Stimulated activated CD4-positive, alpha-beta T cell treated with anti-CD3 and anti-CD28 coated beads, Interleukin-4, amount 100 ng/mL, for 4 hours (primary cell): ENCODE measurements around the gene BHLHE23.
A peak's percentile ranks its signal among the peaks of the same experiment; 100 is the strongest.

Experiments
- DNase-seq, 2 experiments: peaks; one replicate each; pipeline ENCODE4 v3.0.0-alpha.2; 2020

Gene BHLHE23

DNA sequence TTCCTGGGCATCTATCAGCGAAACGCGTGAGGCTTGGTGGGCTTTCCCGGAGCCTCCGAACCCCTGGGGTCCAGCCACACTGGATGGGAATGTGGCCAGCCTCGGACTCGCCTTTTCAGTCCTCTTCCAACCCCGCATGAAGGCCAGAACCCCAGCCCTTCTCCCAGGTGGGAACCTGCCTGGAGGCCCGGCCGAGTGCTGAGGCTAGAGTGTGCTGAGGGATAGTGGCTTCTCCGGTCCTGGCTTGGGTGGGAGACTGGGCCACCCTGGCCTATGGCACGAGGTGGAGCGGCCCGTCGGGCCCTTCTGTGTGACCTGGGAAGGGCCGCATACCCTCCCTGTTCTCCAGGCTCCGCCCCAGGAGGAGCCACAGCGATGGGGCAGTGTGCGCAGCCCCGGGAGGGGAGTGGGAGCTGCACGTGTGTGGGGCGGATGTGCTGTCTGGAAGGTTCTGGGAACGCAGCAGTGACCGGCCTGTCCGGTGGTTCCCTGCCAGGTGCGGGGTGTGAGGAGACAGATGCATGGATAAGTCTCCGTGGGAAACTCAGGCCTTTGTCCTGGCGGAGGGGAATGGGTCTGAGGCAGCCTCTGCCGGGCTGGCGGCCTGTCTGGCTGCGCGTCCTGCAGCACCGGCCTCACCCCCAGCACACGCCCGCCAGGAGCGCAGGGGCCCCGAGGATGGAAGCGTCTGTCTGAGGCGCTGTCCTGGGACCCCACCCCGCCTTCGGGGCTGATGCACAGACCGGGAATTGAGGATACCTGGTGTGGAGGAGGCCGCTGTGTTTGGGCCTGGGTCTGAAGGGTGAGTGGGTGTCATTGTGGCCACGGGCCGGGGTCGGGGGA lies 1.1 kb upstream of the BHLHE23 start:
- no peak for DNase-seq

DNA sequence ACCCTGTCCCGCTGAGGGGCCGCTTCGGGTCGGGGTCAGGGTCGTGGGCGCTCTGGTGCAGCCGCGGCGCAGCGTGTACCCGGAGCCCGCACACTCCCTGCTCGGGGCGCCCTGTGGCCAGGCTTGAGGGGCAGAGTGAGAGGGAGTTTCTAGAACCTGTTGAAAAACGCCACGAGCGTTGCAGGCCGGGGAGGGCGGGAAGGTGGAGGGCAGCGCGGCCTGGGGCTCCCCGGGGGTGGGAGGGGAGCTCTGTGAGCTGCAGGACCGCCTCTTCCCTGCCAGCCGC lies 539 bp upstream of the BHLHE23 start:
- DNase-seq, result no peak

DNA sequence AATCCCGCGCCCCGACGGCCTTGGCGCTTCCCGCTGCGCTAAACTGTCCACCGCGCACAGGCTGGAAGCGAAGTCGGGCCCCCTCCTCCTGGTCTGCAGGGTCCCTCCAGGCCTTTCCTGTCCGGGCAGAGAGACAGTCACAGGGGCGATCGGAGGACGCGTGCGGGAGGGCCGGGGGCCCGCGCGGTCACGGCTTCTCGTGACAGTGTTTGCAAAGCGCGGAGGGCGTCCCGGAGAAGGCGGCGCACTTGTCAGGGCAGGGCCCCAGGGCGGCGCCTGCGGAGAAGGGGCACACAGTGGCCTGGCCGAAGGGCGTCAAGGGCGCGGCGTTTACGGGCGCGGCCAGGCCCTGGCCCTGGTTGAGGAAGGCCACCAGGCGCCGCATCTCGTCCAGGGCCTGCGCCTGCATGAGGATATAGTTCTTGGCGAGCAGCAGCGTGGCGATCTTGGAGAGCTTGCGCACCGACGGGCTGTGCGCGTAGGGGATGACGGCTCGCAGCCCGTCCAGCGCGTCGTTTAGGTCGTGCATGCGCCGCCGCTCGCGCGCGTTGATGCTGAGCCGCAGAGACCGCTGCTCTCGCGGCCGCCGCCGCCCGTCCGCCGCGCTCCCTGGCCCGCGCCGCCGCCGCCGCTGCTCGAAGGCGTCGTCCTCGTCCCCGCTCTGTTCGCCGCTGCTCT lies 763 bp downstream of the BHLHE23 start:
- DNase-seq, result no peak

DNA sequence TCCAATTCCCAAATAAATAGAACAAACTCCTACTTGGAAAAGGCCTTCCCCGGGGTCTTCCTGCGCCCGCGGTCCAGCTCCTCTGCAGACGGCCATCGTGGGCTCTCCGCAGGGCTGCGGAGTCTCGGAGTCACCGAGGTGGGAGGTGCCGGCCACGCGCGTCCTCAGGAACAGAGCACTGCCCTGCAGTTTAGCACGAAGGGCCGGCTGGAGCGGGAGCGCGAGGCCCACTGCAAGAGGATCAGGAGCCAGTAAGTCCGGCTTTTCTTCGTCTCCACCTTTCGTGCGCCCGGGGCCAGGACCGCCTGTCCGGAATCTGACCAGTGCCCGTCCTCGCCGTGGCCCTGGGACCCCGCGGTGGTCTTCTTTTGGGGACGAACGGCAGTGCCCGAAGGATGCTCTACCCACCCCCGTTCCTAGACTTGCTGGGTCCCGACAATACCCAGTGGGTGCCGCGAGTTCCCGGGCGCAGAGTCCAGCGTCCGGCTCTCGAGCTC lies 1.4 kb downstream of the BHLHE23 start:
- no peak for DNase-seq

DNA sequence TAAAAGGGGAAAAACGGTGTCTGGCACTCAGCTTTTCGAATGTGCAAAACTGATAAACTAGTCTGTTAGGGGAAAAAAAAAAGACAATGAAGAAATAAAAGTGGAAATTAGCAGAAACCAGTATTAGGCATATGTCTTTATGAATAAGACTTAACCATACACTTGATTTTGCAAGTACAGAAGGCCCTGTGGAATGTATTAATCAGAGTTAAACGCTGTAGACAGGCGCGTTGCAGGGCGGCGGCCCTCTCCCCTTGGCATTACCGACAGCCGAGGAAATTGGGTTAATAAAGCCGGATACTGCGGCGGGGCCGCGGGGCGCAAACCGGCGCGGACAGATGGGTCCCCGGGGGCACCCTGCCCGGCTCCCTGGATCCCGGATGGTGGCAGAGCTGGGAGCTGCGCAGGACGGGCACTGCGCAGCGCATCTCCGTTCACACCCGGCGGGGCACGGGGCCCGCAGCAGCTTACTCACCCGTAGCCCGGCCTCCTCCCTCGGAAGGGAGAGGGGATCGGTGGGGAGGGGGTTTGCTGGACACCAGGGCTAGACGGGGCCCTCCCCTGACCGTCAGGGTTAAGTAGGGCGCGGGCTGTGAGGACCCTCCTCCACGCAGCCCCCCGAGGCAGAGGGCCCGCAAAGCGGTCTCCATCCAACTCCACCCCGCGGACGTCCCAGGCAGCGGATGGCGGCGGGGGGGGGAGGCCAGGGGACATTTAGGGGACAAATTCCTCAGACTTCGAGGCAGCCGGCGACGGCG lies 2.0 kb downstream of the BHLHE23 start:
- DNase-seq, result peak in 1 of 2 experiments; percentile 22

DNA sequence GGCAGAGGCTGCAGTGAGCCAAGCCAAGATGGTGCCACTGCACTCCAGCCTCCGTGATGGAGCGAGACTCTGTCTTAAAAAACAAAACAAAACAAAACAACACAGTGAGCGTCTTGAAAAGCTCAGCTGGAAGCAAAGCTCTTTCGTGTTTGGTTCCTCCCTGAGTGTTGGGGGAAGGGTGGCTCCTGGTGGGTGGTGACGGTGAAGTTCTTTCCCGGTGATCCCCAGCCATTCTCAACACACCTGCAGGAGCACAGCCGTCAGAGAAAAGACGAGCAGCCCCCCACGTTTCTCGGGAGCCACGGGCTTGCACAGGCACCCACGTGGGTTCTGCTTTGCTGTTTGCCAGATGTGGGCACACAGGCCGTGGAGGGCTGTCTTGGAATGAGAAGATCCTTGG lies 3.2 kb downstream of the BHLHE23 start:
- DNase-seq, result no peak

DNA sequence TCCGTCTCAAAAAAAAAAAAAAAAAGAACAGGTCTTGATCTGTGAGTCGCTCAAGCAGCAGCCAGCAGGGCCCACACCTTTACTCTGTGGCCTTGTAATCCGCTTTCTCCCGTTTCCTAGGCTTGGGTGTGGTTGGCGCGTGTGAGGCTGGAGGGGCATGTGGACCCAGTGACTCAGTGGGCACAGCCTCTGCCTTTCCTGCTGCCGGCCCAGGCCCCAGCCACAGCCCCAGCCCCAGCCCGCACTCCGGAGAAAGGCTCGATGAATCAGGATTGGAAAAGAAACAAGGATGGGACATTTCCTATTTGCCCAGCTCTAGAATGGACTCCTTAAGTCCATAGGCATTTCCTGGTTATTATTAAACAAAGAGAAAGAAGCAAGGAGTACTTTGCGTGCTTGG lies 4.3 kb downstream of the BHLHE23 start:
- no peak for DNase-seq

DNA sequence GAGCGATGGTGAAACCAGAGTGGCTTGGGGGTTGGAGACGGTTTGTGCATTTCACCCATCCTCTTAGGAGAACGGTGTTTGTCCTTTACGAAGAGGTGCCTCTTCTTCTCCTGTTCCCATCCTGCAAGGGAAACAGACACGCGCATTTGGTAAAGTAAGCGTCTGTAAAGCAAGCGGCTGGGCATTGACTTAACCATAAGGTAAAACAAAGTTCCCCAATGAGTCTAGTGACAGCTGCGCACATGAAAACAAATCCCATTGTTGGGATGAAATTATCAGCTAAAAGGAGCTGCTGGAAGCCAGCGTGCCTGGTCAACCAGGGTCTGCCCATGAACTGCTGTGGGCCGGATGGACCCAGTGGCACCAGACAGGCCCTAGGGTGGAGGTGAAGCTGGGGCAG lies 5.8 kb downstream of the BHLHE23 start:
- DNase-seq, result no peak

DNA sequence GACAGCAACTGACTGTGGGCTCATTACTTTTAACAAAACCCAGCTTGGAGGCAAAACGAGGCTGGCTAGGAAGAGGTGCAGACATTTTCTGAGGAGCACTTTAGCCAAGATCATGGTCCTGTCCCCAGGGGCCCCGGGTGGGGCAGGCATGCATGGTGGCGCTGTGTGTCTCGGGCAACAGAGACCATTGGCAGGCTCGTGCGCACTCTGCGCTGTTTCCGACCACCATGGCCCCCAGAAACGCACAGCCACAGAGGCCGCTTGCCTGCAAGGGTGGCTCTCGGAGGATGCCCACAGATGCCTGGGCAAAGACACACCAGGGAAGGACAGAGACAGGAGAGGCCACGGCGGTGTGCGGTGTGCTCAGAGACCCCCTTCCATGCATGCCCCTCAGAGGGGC lies 6.7 kb downstream of the BHLHE23 start:
- DNase-seq, result no peak

DNA sequence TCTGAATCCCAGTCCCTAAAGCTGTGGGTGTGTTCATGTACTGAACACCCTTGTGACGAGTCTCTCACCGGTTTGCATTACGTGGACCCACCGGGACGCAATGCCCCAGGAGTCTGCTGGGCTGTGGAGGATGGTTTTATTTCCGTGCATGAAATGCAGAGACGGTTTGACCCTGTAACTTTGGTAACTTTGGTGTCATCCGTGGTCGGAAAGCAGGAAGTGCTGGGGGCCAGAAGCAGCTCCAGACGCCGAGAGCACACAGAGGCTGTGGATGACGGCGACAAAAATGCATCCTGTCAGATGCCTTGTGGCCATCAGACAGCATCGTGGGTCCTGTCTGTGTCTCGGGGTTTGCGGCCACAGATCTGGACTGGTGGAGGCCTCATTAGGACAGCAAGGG lies 7.2 kb downstream of the BHLHE23 start:
- DNase-seq, result no peak

DNA sequence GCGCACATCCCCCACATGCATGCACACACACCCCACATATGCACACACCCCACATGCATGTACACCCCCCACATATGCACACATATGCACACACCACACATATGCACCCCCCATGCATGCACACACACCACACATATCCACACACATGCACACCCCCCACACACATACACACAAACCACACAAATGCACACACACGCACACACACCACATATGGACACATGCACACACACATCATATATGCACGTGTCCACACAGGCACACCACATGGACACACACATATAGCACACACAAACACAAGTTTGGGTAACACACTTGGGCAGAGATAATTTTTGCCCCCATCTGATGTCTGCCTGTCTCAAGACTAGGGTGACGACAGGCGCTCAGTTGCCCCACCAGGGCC lies 8.3 kb downstream of the BHLHE23 start:
- DNase-seq, result no peak

DNA sequence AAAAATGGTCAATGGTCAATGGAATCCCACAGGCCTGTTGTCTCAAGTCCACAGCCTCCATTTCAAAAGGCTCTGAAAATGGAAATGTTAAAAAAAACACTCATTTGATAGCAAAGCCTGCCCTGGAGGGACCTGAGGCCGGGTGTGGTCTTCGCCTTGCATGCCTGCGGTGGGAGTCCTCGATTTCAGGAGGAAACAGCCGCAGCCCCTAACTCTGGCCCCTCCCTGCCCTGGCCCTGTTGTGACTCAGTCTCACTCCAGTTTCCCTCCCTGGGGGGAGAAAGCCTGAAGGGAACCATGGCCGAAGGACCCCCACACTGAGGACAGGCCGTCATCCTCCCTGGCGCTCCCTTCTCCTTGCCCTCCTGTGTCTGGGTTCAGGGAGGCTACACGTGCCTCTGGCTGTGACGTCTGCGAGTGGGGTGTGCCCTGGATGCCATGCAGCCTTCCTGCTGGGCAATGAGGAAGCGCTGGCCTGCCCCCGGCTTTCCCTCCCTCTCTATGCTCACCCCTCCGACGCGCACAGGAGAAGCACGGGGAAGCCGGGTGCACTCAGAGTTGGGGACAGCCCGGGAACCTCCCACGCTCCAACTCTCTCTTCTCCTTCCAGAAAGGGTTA lies 9.2 kb downstream of the BHLHE23 start:
- DNase-seq, result no peak

DNA sequence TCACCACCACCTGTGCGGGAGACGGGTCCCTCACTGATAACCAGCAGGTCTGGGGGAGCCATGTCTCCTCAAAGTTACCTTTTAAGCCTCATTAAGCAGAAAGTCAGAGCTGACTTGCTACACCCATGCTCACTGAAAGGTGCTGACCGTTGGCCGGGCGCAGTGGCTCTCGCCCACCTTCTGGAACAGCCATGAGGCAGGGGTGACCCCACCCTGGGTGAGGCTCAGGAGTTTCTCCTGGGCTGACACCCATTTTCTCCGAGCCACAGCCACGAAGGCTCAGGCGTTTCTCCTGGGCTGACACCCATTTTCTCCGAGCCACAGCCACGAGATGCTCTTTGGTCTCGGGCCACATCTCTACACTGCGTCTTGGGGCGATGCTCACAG lies 10.2 kb downstream of the BHLHE23 start:
- no peak for DNase-seq

DNA sequence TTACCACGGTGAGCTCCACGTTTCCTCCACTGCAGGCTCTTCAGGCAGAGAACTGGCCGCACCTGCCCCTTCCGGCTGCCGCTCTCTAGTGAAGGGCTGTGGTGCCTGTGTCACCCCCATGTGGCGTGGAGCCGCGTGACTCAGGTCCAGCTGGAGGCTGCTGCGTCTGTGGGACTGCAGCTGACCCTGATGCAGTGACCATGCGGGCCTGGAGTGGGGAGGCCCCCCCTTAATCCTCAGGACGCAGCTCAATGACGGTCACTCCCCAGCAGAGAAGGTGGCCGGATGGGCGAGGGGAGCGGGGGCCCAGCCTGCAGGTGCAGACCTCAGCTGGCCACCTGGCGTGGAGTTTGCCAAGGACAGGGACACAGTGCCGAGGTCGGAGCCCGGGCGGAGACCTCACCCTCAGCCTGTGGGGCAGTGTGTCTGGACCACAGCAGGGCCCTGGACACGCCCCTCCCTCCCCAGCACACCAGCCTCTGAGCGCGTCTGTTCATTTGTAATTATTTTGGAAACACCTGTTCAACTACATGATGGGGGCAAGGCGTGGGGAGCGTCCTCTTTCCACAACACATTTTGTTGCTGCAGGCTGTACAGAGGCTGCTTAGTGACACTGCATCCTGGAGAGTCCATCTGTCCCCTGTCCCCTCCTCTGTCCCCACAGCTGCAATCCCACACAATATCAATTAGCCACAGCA lies 10.7 kb downstream of the BHLHE23 start:
- no peak for DNase-seq

DNA sequence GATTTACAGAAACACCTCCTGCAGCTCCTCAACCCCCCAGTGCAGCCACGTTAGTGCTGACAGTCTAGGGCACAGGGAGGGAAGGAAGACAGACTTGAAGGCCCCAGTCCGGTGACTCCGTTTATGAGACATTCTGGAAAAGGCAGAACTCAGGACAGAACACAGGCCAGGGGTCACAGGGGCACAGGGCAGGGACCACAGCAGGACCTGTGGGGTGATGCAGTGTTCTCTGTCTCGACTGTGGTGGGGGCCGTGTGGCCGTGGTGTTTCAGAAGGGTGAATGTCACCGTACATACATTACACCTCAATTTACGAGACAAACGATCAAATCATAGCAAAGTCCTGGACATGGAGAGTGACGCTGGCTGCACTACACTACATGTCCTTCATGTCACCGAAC lies 11.3 kb downstream of the BHLHE23 start:
- no peak for DNase-seq

DNA sequence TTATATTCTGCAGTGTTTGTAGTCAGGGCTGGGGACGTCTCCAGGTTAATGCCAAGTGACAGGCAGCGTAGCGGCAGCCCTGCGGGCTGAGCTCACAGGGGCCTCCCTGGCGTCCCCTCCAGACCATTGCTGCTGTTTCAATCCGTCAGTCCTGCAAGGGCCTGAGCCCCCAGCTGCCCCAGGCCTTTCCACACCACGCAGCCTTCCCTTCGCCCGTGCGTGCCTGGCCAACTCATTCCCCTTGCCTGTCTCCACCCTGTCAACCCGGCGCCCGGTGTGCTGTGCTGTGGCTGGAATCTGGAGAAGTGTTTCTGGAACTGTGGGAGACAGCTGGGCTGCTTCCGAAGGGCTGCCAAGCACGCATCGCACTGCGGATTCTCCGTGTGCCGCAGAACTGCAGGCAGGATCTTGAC lies 11.9 kb downstream of the BHLHE23 start:
- no peak for DNase-seq

DNA sequence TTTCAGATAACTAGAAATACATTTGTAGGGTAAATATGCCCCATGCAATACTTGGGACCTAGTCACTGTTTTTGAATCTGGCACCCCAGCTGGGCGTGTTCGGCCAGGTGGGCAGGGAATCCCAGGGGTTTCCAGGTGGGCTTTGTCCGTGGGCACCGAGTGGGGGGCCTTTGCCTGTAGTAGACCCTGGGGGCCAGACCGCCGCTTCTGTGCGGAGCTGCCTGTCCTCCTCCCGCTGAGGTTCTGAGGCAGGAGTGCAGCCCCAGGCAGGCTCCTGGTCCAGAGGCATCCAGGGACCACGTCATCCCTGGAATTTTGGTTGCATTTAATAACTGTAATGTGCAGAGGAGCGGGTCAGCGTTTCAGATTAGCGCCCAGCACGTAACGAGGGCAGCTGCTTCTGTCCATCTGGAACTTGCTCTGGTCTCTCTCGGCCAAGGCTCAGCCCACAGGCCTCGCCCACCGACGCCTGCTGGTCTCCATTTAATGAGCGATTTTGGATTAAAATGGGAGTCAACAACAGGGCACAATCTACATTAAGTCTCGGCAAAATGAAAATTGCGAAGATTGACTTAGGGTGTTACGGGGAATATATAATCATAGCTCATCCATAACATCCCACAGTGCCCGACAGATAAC lies 12.8 kb downstream of the BHLHE23 start:
- no peak for DNase-seq

DNA sequence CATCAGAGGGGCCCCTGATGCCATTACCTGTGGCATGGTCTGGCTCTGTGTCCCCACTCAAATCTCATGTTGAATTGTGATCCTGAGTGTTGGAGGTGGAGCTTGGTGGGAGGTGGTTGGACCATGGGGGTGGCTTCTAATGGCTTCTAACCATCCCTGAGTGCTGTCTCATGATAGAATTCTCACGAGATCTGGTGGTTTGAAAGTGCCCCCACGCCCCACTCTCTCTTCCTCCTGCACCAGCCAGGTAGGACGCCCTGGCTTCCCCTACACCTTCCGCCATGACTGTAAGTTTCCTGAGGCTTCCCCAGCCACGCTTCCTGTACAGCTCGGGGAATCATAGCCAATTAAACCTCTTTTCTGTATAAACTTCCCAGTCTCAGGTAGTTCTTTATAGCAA lies 14.9 kb downstream of the BHLHE23 start:
- DNase-seq, result no peak

DNA sequence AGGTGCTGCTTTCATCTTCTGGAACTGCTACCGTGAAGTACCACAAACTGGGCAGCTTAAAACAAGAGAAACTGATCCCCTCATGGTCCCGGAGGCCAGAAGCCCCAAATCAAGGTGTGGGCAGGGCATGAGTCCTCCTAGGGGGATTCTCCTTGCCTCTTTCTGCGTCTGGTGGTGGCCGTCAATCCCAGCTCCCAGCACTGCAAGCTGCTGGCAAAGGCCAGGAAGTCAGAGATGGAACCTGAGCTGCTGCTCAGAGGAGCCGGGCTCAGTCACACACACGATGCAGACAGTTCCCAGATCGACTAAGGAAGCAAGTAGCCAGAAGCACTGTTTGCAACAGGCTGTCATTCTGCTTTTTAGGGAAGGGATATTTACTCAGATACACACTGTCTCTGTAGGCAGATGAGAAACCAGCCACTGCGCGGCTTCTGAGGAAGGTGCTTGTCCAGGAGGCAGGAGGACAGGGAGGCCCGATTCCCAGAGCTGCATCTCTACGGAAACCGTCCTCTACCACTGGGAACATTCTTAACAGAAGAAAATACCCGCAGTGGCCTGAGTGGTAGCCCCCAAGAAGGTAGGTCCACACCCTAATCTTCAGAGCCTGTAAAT lies 15.5 kb downstream of the BHLHE23 start:
- DNase-seq, result no peak

DNA sequence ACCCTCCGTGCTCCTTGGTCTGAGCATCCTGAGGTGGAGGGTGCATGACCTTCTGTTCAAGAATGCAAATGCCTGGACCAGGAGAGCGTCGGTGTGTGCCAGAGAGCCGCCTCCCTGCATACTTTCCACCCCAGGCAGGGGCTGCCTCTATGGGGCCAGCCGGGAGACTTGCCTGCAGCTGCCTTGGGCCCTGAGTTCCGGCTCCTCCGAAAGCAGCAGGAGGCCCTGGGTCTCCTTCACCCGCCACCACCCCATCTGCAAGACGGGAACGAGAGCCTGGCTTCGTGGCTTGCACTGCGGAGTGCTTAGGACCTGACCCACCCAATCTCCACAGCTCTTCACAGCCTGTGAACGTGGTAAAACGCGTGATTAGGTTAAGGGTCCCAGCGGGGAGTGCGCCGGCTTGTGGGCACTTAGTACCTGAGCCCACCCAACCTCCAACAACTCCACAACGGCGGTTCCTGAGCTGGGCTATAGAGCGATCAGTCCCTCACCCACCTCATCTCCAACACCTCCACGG lies 16.4 kb downstream of the BHLHE23 start:
- no peak for DNase-seq

DNA sequence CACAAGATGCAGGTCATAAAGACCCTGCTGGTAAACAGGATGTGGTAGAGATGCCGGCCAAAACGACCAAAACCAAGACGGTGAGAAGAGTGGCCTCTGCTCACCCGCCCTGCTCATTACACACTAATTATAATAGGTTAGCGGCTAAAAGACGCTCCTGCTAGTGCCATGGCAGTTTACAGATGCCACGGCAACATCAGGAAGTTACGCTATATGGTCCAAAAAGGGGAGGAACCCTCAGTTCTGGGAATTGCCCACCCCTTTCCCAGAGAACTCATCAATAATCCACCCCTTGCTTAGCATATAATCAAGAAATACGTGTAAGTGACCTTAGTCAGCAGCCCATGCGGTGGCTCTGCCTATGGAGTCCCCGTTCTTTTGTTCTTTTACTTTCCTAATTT lies 17.6 kb downstream of the BHLHE23 start:
- DNase-seq, result peak in 1 of 2 experiments; percentile 36

DNA sequence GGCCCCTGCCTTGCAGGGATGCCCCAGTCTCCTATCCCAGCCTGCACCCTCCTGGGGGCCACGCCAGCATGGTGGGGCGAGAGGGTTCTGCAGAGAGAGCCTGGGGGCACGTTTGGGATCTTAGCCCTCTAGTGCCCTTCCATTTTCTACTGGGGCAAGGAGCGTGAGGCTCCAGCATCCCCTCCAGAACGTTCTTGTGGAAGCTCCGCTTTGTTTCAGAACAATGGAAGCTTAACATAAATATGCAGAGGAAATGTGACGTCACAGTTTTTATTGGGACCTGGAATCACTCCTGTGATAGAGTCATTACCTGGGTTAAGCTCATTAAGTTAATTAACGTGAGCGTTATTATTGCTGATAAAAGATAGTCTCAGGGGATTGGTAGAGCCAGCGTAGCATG lies 19.6 kb downstream of the BHLHE23 start:
- no peak for DNase-seq
